Transverse colon (tissue), 4 donors: ENCODE results near the gene CCDC88A.

ENCODE experiments used
- POLR2AphosphoS5 ChIP-seq, 3 donors: sonication (generic); formaldehyde crosslinking; IDR thresholded peaks; one replicate each; pipeline ENCODE4 v1.6.1; 2016; ENCODE audit warnings: antibody characterized with exemption in 3 of 3
- TF ChIP-seq, protein P1 (sequence below), 5 experiments: fragments of 200-600 bp in 3 of 5; fragments of 450-650 bp in 2 of 5; sonication (generic) in 3 of 5; IDR thresholded peaks; 1 replicate in 2 of 5; 2 replicates in 3 of 5; pipeline ENCODE4 v1.5.1; 2016 to 2017; ENCODE audit warnings: antibody characterized with exemption in 5 of 5, inconsistent platforms in 3 of 5, mild to moderate bottlenecking in 2 of 5, moderate library complexity in 1 of 5

DNA sequence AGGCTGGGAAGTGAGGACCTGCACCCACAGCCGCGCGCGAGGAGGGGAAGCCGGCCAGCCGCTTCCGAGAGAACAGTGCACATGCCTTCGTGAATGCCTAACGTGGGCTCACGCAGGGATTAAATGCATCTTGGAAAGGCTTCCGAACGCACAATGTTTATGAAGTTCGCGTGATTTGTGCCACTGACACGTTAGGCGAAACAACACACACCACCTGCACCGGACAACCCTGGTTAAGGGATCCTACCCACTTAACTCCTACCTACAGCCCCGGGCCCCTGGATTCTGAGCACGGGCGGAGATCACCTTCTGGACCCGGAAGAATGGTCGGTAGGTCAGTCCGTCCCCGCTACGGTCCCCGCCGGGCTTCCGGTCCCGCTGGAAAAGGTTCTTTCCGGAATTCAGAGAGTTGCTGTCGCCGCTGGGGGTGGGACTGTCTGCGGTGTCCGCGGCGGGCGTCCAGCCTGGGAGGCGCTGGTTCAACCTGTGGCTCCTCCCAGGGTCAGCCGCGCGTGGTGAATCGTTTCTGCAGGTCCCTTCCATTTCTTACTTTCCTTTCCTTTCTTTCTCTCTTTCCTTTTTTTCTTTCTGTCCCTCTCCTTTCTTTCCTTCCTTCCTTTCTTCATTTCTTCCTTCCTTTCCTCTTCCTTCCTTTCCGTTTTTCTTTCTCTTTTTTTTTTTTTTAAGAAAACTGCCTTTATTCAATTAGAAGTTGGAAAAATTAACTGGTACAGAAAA is 150.6 kb downstream of the CCDC88A start, which contains the start of gene MTIF2:
- TF ChIP-seq, protein P1, sequence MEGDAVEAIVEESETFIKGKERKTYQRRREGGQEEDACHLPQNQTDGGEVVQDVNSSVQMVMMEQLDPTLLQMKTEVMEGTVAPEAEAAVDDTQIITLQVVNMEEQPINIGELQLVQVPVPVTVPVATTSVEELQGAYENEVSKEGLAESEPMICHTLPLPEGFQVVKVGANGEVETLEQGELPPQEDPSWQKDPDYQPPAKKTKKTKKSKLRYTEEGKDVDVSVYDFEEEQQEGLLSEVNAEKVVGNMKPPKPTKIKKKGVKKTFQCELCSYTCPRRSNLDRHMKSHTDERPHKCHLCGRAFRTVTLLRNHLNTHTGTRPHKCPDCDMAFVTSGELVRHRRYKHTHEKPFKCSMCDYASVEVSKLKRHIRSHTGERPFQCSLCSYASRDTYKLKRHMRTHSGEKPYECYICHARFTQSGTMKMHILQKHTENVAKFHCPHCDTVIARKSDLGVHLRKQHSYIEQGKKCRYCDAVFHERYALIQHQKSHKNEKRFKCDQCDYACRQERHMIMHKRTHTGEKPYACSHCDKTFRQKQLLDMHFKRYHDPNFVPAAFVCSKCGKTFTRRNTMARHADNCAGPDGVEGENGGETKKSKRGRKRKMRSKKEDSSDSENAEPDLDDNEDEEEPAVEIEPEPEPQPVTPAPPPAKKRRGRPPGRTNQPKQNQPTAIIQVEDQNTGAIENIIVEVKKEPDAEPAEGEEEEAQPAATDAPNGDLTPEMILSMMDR (IDR thresholded peaks at IDR 0.05): peak in 1 of 5 experiments; percentile 18
- peak; percentile 60 to 87 (median 86) for TF ChIP-seq POLR2AphosphoS5 (IDR thresholded peaks at IDR 0.05)
